GM11168 (cell line): ENCODE measurements around the gene BLOC1S1.

Source experiments
- in situ Hi-C: fragments of 300-500 bp; cut with MboI; formaldehyde crosslinking; loops from one replicate; pipeline ENCODE4 v1.12.0; 2022; ENCODE audit warnings: low sequenced_read_pairs; ENCODE audit not compliant: unreplicated experiment

BLOC1S1 gene

DNA sequence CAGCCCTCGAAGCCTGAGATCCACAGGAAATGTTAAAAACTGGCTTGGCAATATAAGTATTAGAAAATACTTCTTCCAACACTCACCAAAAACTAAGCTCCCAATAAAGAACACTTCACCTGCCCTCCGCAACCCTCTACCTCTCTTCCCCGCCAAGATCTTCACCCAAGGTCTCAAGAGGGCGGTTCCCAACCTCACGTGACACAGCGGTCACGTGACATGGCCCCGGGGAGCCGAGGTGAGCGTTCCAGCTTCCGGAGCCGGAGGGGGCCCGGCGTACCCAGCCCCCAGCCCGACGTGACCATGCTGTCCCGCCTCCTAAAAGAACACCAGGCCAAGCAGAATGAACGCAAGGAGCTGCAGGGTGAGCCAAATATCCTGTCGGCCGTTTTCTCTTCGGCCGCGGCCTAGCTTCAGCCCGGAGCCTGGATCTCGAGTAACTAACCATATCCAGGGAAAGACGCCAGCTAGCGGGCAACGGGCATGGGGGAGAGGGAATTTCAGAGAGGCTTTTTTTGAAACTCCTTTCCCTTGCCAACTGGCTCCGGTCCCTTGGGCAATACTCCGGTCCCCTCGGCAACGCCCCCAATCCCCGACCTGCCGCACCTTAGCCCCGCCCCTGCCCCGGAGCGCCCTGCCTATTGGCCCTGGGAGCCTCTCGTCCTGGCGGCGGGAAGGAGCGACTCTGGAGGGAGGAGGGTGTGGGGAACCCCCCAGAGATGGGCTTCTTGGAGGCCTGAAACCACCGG lies at the start of gene BLOC1S1:
BLOC1S1 (plus strand) TSS at position 214 of the 749 bp plus-strand sequence; CDS start at position 220, 6 bp downstream.
- in situ Hi-C loops: no loop called here

DNA sequence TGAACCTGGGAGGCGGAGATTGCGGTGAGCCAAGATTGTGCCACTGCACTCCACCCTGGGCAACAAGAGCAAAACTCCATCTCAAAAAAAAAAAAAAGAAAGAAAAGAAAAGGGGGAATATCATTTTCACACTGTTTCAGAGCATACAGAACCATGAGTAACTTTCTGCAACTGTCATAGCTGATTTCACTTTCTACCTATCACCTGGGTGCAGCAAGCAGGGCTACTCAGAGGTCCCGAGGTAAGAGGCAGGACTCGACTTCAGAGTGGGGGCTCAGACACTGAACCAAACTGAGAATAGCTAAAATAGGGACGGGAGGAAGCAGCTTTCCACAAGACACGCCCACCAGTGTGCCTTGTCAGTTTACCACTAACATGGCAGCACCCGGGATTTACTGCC lies 49.3 kb upstream of the BLOC1S1 start:
- in situ Hi-C loops: no loop called here

DNA sequence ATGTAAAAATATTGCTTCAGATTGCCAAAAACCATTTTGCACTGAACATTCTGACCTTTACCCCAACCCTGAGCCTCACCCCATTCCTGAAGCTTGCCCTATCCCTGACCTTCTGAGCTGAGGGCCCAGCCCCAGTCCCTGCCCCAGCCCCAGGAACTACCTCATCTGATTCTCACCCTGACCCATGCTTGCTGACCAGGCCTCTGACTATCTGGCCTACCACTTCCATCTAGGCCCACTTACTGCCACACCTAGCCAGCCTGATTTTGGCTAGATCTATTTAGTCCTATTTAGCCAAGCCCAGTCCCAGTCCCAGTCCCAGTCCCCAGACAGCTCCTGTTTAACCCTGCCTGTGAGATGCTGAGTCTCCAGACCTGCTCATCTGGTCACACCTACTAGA lies 45.6 kb upstream of the BLOC1S1 start:
- in situ Hi-C loops: no loop called here

DNA sequence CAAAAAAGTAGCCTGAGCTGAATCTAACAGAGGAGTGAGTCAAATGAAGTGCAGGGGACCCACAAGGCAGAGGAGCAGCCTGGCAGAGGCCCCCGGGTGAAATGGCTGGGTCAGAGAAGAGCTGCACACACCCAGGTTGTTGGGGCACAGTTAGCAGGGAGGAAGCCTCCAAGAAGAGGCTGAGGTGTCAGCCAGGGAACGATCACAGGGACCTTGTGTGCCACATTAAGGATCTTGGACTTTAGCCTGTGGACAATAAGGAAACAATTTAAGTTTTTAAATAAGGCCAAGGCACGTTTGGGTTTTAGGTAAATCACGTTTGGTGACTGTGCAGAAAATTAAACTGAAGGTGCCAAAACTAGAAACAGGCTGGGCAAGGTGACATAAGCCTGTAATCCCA lies 44.1 kb upstream of the BLOC1S1 start:
- in situ Hi-C loops: no loop called here

DNA sequence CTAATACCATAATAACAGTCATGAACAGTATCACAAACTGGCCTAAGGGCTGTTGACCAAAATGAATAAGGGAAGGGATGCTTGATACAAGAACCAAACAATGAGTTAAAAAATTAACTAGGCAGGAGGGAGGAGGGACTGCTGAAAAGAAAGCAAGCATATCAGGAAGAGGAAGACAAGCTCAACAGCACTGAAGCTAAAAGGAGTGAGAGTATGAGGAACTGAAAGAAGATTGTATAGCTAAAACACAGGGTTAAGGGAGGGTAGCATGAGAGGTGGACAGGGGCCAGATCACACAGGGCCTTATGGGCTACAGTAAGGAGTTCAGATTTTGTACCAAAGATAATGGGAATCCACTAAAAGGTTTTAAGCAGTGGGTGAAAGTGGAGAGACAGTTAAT lies 42.2 kb upstream of the BLOC1S1 start:
- in situ Hi-C loops: no loop called here

DNA sequence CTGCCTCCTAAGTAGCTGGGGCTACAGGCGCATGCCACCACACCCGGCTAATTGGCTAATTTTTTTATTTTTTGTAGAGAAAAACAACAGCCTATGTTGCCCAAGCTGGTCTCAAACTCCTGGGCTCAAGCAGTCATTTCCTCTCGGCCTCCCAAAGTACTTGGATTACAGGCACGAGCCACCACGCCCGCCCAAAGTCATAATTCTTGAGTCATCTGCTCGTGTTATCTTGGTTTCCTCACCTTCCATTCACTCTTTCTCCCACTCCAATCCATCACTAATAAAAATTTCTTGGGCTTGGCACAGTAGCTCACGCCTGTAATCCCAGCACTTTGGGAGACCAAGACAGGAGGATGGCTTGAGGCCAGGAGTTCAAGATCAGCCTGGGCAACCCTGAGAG lies 40.2 kb upstream of the BLOC1S1 start:
- in situ Hi-C loops: no loop called here

DNA sequence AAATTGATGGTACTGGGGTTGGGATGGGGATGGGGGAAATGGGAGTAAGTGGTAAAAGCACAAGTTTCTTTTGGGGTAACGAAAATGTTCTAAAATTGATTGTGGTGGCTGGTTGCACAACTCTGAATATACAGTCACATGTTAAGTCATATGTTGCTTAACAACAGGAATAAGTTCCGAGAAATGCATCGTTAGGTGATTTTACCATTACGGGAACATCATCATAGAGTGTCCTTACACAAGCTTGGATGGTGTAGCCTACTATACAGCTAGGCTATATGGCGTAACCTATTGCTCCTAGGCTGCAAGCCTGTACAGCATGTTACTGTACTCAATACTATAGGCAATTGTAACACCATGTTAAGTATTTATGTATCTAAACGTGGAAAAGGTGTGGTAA lies 39.1 kb upstream of the BLOC1S1 start:
- in situ Hi-C loops: no loop called here

DNA sequence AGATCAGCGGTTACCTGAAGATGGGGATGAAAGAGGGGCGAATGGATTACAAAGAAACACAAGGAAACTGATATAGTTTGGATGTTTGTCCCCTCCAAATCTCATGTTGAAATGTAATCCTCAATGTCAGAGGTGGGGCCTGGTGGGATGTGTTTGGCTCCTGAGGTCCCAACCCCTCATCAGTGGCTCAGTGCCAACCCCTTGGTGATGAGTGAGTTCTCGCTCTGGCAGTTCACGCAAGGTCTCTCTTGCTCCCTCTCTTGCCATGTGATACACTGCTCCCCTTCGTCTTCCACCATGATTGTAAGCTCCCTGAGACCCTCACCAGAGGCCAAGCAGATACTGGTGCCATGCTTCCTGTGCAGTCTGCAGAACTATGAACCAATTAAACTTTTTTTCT lies 36.2 kb upstream of the BLOC1S1 start:
- in situ Hi-C loops: no loop called here

DNA sequence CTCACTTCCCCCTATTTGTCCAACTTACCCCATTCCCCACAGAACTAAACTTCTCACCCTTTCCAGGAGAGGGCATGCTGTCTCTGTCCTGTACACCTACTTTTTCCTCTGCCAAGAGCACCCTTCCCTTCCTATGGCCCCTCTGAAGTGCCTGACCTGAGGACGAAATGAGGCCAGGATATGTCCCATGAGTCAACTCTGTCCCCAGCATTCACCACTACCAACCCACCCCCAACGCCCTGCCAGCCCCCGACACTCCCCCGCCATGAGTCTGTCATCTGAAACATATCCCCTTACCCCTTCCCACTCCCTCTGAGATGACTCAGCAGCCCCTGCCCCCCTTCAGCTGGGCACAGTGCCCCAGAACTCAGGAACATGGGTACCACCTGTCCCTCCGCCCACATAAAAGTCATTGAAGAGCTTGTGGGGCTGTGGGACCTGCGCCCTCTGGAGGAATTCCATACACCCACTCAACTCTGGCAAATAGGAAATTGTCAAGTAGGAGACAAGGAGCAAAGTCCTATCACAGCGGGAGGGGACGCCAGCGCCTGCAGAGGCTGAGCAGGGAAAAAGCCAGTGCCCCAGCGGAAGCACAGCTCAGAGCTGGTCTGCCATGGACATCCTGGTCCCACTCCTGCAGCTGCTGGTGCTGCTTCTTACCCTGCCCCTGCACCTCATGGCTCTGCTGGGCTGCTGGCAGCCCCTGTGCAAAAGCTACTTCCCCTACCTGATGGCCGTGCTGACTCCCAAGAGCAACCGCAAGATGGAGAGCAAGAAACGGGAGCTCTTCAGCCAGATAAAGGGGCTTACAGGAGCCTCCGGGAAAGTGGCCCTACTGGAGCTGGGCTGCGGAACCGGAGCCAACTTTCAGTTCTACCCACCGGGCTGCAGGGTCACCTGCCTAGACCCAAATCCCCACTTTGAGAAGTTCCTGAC lies 34.4 kb upstream of the BLOC1S1 start:
- in situ Hi-C loops: no loop called here

DNA sequence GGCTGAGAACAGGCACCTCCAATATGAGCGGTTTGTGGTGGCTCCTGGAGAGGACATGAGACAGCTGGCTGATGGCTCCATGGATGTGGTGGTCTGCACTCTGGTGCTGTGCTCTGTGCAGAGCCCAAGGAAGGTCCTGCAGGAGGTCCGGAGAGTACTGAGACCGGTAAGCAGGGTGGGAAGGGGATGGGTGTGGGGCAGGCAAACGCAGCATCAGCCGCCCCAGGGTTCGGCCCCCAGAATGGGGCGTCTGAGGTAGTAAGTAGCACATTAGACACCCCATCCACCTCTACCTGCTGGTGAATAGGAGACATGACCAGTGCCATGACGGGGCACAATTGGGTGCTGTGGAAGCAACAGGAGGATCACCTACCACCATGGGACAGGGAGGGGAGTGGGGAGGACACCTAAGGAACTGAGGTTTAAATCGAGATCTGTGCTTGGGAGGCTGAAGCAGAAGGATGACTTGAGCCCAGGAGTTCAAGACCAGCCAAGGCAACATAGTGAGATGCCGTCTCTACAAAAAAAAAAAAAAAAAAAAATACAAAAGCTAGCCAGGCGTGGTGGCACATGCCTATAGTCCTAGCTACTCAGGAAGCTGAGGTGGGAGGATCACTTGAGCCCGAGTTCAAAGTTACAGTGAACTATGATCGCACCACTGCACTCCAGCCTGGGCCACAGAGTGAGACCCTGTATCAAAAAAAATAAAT lies 33.6 kb upstream of the BLOC1S1 start:
- in situ Hi-C loops: no loop called here

DNA sequence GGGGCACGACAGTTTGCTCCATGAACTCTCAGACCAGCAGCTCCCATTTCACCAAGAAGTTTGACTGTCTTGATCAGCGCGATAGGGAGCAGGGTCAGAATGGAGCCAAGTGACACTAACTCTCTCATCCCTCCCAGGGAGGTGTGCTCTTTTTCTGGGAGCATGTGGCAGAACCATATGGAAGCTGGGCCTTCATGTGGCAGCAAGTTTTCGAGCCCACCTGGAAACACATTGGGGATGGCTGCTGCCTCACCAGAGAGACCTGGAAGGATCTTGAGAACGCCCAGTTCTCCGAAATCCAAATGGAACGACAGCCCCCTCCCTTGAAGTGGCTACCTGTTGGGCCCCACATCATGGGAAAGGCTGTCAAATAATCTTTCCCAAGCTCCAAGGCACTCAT lies 32.2 kb upstream of the BLOC1S1 start:
- in situ Hi-C loops: no loop called here

DNA sequence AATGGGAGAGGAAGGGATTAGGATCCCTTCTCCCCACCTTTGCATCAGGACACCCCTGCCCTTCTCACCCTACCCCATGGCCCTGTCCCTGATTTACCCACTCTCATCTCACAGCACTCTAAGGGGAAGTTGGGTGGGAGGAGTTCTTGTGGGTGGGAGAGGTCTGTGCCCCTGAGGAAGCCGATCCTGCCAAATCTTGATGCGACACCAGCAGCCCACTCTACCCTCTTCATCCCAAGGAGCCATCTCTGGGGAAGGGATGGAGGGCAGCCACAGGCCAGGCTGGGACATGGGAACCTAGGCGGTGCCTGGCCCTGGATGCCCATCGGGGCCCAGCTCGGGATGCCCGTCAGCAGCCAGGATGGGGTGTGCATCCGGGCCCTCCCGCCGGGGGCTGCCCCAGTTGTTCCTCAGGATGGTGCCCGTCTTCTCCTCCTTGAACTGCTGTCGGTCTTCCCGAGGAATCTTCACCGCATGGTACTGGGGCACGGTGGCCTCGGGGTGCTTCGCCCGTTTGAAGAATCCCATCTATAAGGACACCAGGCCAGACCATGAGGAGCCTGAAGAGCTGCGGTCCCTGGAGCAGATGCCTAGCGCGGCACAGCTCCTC lies 31.0 kb upstream of the BLOC1S1 start:
- in situ Hi-C loops: no loop called here

DNA sequence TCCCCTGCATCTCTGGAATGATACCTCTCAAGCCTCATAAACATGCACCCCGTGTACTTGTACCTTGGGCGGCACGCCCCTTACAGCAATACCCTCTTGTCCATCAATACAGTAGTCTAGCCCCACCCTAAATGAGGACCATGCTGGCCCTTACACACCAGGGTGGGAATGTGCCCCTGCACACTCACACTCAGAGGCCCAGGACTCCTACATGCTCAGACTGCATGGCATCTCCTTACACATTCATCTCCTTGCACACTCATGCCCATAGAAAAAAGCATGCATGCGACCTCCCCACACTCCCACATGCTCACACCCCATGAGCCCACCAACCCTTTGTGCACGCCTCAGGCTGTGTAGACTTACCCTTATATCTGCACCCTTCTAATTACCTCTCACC lies 30.2 kb upstream of the BLOC1S1 start:
- in situ Hi-C loops: no loop called here

DNA sequence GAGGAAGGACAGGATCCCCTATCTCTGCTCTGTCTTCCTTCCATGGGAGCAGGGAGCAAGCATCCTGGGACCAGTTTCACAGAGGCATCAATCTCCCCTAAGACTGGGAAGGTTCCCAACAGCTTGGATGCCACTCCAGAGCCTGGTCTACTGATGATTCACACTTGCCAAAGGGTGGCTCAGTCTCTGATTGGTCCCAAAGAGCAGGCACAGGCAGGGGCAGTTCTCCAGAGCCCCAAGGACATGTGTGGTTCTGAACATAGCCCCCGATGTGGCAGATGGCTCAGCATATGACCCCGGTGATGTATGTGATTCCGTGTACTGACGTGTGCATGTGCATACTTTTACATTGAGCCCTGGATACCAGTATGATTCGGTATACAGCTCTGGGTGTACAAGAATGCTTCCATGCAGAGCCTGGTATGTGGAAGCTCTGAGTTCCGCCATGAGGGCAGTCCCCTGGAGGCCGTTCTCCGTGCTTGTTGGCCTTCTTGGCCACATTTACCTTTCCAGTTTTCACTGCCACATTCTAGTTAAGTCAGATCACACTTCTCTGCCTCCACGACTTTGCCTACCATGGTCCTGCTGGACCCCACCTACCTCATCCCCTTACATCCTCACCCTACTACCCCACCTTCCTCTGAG lies 29.4 kb upstream of the BLOC1S1 start:
- in situ Hi-C loops: no loop called here

DNA sequence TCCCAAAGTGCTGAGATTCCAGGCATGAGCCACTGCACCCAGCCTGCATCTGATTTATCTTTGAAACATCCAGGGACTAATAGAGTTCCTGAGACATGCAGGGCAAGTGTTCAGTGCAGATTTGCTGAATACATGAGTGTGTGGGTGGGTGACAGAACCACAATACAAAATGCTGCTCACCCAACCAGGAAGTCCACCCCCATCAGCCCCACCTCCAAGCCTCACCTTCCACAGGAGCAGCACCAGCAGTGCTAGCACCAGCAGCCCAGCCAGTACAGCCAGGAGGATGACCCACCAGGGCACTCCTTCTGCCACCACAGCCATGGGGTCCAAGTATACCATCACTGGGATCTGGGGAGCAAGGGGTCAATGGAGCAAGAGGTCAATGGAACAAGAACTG lies 28.1 kb upstream of the BLOC1S1 start:
- in situ Hi-C loops: no loop called here

DNA sequence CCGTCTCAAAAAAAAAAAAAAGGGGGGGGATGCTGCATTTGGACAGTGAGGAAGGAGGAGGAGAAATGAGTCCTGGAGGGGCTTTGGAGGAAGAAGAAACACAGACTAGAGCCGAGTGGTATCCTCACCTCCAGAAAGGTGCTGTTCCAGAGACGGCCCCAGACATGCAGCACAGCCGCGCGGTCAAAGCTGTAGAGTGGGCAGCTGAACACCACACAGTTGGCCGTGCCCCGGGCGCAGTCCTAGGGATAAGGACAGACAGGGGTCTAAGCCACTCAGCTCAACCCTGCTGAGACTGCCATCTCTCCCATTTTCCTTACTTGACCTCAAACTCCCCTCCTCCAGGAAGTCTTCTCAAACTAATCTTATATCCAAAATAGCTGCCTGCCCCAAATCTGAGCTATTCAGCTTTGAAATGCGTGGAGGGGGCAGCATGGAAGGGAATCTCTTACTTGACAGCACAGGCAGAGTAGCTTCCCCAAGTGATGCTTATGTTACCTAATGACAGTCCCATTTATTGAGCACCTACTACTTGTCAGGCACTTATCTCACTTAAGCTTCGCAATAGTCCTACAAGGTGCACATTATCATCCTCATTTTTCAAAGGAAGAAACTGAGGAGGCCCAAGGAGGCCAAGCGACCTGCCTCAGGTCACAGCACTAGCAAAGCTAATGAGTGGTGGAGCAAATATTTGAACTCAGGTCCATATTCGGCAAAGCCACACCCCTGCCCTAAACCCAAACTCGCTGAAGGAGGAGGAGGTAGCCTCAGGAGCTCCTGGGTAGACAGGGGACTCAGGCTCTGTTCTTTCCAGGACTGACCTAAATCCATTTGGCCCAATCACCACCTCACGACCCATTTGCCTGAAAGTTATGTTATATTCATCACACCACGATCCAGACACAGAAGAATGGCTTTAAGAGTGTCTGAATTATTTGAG lies 26.9 kb upstream of the BLOC1S1 start:
- in situ Hi-C loops: no loop called here

DNA sequence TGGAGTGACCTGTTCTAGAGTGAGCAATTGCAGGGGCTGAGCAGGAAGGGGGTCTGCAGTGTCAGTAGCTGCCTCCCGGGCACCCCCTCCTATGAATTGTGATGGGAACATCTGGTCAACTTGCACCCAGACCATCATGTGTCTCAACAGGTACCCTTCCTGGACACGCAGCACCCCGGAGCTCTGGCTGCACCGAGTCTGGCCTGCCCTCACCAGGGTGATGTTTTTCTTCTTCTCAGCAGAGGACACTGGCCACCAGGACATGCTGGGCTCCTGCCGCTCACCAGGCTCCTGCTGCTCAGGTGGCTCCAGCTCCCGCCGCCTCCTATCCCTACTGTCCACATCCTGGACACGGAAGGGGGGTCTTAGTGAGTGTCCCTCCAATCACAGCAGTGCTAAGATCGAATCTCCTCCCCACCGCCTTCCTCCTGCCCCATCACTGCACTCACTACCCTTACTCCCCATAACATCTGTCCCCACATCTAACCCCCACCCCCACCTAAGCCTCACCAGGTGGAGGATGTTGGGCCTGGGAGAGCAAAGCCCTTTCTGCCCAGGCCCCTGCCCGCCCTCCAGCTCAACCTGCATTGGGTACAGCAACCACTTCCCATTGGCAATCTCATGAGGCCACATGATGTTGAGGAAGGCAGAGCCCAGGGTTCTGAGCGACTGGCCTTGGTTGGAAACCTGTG lies 23.1 kb upstream of the BLOC1S1 start:
- in situ Hi-C loops: no loop called here
